Smooth muscle cell (in vitro differentiated cells): ENCODE data around the gene KCMF1. TPM values are rescaled to one million over a fixed set of nuclear protein-coding genes. Genes with fewer than 3 reads are reported as not detected.

Experiments used
- DNase-seq: peaks from one replicate; lab custom pipeline; 2025; ENCODE audit not compliant: unreplicated experiment; lab: John Stamatoyannopoulos, UW
- H2AFZ ChIP-seq: fragments of 200-600 bp; sonication (generic); 2 replicates; pipeline ENCODE4 v1.6.0; 2016; ENCODE audit warnings: antibody characterized with exemption, low read depth, mild to moderate bottlenecking
- H3F3A ChIP-seq: fragments of 200-600 bp; sonication (generic); 2 replicates; pipeline ENCODE4 v1.6.0; 2017; ENCODE audit warnings: antibody characterized with exemption, low read depth
- H3K27ac ChIP-seq: fragments of 200-600 bp; sonication (generic); 2 replicates; pipeline ENCODE4 v1.5.1; 2016; ENCODE audit warnings: low read depth, mild to moderate bottlenecking
- H3K27me3 ChIP-seq: fragments of 200-600 bp; sonication (generic); 2 replicates; pipeline ENCODE4 v1.6.1; 2016; ENCODE audit warnings: low read depth, mild to moderate bottlenecking
- H3K36me3 ChIP-seq: fragments of 200-600 bp; sonication (generic); 2 replicates; pipeline ENCODE4 v1.5.1; 2016; ENCODE audit warnings: low read depth
- H3K4me1 ChIP-seq: fragments of 200-600 bp; sonication (generic); 2 replicates; pipeline ENCODE4 v1.5.1; 2016; ENCODE audit warnings: low read depth
- H3K4me2 ChIP-seq: fragments of 200-600 bp; sonication (generic); 2 replicates; pipeline ENCODE4 v1.6.0; 2016; ENCODE audit warnings: mild to moderate bottlenecking
- H3K4me3 ChIP-seq: fragments of 200-600 bp; sonication (generic); 2 replicates; pipeline ENCODE4 v1.5.1; 2016; ENCODE audit warnings: mild to moderate bottlenecking
- H3K79me2 ChIP-seq: fragments of 200-600 bp; sonication (generic); 2 replicates; pipeline ENCODE4 v1.6.0; 2016; ENCODE audit warnings: low read depth, mild to moderate bottlenecking
- H3K9ac ChIP-seq: fragments of 200-600 bp; sonication (generic); 2 replicates; pipeline ENCODE4 v1.6.0; 2016; ENCODE audit warnings: low read depth
- H3K9me3 ChIP-seq: fragments of 200-600 bp; sonication (generic); replicated peaks from 2 replicates; pipeline ENCODE4 v1.5.1; 2016; ENCODE audit warnings: low read depth
- H4K20me1 ChIP-seq: fragments of 200-600 bp; sonication (generic); 2 replicates; pipeline ENCODE4 v1.6.0; 2016; ENCODE audit warnings: low read depth
- WGBS: methylation state at CpG from one replicate; pipeline ENCODE4 v1.1.7; 2016; ENCODE audit warnings: low lambda C conversion rate; 5-methylcytosine and 5-hydroxymethylcytosine counted together
- polyA plus RNA-seq: library from polyadenylated mRNA; unstranded; fragments of >200 nt; fragmentation: Nextera tagmentation; extraction: Ambion mirVana; gene quantifications from 2 replicates; pipeline ENCODE4 v1.2.1, GENCODE V29; 2016
- total RNA-seq: library from RNA; depleted of rRNA; stranded (reverse); fragments of >200 nt; gene quantifications from 2 replicates; pipeline ENCODE4 v1.2.3, GENCODE V29; 2014
- TF ChIP-seq, protein P1 (sequence below): fragments of 200-600 bp; sonication (generic); IDR thresholded peaks from 2 replicates; pipeline ENCODE4 v1.5.1; 2017; ENCODE audit warnings: borderline replicate concordance, mild to moderate bottlenecking, antibody characterized with exemption; ENCODE audit not compliant: insufficient read depth, poor library complexity, severe bottlenecking

KCMF1 gene
- total and polyA plus RNA-seq, 2 experiments from 2014 or later: 56.5 to 65.0 TPM

DNA sequence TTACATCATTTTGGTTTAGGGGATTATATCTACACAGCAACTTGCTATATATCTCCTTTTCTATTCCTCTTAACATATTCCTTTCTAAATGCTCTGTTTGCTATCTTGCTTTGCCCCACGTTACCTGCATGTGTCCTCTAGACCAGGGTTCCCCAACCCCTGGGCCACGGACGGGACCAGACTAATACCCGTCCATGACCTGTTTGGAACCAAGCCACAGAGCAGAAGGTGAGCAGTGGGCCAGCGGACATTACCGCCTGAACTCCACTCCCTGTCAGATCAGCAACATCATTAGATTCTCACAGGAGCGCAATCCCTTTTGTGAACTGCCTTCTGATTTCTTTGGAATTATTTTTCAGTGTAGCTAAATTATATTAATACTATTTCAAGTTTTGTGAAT, 66.7 kb downstream of the KCMF1 start:
- no peak for DNase-seq
- Histone ChIP-seq H3K79me2 (peaks cover 50% of the 10 kb centered on the region), H3K27me3 (no peaks in the 10 kb centered on the region), H3K9ac (no peak overlapping the region), H3K4me3 (no peak overlapping the region), H3K4me1 (no peaks in the 10 kb centered on the region), H3K9me3 (no peaks in the 10 kb centered on the region), H3F3A (no peaks in the 10 kb centered on the region), H3K36me3 (peaks cover 16% of the 10 kb centered on the region), H2AFZ (no peak overlapping the region), H3K27ac (no peak overlapping the region), H4K20me1 (peaks cover 95% of the 10 kb centered on the region), H3K4me2 (no peak overlapping the region)
- WGBS: 97% methylated on average over 7 of the region's 7 CpGs
- TF ChIP-seq, protein P1, sequence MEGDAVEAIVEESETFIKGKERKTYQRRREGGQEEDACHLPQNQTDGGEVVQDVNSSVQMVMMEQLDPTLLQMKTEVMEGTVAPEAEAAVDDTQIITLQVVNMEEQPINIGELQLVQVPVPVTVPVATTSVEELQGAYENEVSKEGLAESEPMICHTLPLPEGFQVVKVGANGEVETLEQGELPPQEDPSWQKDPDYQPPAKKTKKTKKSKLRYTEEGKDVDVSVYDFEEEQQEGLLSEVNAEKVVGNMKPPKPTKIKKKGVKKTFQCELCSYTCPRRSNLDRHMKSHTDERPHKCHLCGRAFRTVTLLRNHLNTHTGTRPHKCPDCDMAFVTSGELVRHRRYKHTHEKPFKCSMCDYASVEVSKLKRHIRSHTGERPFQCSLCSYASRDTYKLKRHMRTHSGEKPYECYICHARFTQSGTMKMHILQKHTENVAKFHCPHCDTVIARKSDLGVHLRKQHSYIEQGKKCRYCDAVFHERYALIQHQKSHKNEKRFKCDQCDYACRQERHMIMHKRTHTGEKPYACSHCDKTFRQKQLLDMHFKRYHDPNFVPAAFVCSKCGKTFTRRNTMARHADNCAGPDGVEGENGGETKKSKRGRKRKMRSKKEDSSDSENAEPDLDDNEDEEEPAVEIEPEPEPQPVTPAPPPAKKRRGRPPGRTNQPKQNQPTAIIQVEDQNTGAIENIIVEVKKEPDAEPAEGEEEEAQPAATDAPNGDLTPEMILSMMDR: no peak

DNA sequence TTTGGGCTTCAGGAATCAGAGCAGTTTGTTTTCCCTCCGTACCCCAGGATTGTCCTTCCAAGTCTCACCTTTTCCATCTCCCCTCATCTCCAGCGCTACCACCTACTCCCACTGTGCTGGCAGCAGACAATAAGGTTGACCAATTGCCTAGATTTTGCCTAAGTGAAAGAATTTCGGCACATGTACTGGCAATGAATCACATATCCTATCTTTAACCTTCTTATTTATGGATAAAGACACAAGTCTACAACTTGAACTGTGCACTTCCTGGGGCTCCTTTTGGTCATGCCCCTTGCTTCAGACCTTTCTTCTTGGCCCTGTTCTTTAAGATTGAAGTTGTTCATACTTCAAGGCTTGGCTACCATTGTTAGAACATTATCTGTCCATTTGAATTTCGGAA, 71.4 kb downstream of the KCMF1 start:
- TF ChIP-seq, protein P1: no peak
- WGBS: 98% methylated on average over 4 of the region's 4 CpGs
- peaks cover 63% of the 10 kb centered on the region for H4K20me1 ChIP-seq
- H3K27ac ChIP-seq: no peak overlapping the region
- peaks cover 31% of the 10 kb centered on the region for H3K36me3 ChIP-seq
- peaks cover 11% of the 10 kb centered on the region for H3K79me2 ChIP-seq
- no peak overlapping the region for H3K4me2 ChIP-seq
- H2AFZ ChIP-seq: no peak overlapping the region
- no peaks in the 10 kb centered on the region for H3K27me3 ChIP-seq
- H3K9me3 ChIP-seq: no peaks in the 10 kb centered on the region
- no peak overlapping the region for H3K9ac ChIP-seq
- no peak for DNase-seq
- no peak overlapping the region for H3K4me3 ChIP-seq
- no peaks in the 10 kb centered on the region for H3F3A ChIP-seq
- H3K4me1 ChIP-seq: no peaks in the 10 kb centered on the region

DNA sequence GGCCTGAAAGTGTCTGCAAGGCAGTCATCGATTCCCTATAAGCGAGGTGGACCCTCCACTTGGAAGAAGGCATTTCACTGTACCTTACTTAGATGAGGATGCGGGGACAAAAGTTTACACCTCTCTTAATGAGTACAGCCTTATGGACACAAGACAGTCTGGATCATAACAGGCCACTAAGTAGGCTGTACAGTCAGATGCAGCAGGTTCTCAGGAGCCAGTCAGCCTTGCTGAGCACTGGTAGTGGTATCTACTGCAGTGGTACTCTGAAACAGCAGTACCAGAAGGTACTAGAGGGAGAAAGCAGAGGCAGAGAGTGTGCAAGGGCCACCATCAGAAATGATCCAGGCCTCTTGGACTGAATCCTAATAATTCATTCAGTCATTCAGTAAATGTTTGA, 77.6 kb downstream of the KCMF1 start:
- Histone ChIP-seq H3F3A (no peaks in the 10 kb centered on the region), H3K4me2 (no peak overlapping the region), H4K20me1 (peaks cover 4% of the 10 kb centered on the region), H3K79me2 (no peaks in the 10 kb centered on the region), H3K9me3 (no peaks in the 10 kb centered on the region), H3K4me1 (peaks cover 7% of the 10 kb centered on the region), H3K36me3 (peaks cover 18% of the 10 kb centered on the region), H2AFZ (no peak overlapping the region), H3K27me3 (no peaks in the 10 kb centered on the region), H3K27ac (no peak overlapping the region), H3K4me3 (no peak overlapping the region), H3K9ac (no peak overlapping the region)
- DNase-seq: no peak
- TF ChIP-seq, protein P1: no peak
- 96% methylated on average over 3 of the region's 3 CpGs for WGBS

DNA sequence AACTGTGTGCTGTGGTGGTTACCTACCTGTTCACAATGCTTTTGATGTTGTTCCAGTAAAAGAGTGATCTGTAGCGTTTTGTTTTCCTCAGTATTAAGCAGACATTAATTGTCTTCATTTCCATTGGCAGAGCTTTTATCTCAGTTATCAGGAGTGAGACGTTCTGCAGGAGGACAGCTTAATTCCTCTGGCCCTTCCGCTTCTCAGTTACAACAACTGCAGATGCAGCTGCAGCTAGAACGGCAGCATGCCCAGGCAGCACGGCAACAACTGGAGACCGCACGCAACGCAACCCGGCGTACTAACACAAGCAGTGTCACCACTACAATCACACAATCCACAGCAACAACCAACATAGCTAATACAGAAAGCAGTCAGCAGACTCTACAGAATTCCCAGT, 78.3 kb downstream of the KCMF1 start:
- 62% methylated on average over 10 of the region's 10 CpGs for WGBS
- Histone ChIP-seq H4K20me1 (no peaks in the 10 kb centered on the region), H2AFZ (no peak overlapping the region), H3K27ac (no peak overlapping the region), H3K4me2 (no peak overlapping the region), H3K4me3 (no peak overlapping the region), H3F3A (no peaks in the 10 kb centered on the region), H3K79me2 (no peaks in the 10 kb centered on the region), H3K4me1 (peaks cover 14% of the 10 kb centered on the region), H3K9me3 (no peaks in the 10 kb centered on the region), H3K36me3 (peaks cover 13% of the 10 kb centered on the region), H3K27me3 (no peaks in the 10 kb centered on the region), H3K9ac (no peak overlapping the region)
- TF ChIP-seq, protein P1: no peak
- DNase-seq: no peak
